ENCODE data around the gene CARD16. TPM values are rescaled to one million over a fixed set of nuclear protein-coding genes. Genes with fewer than 3 reads are reported as not detected.

CARD16 gene
- 18.8 and 146 TPM in 2 replicates for total RNA-seq

GRCh38 chr11:105044557-105045524 is at the start of gene CARD16:
Gene CARD16 (minus strand): TSS chr11:105045335. CDS start chr11:105045297, 38 bp downstream.

GRCh38 chr11:105034813-105035620 is 10.1 kb downstream of the CARD16 start, which contains the start of gene CASP1:
Gene CASP1 (minus strand): TSS chr11:105035144. CDS start chr11:105035113, 31 bp downstream.

GRCh38 chr11:105023003-105023402 is 22.1 kb downstream of the CARD16 start, which contains the start of gene CASP5:
Gene CASP5 (minus strand): TSS chr11:105023168. CDS start chr11:105023136, 32 bp downstream.

Other genes with a start within 250 kb of the CARD16 start
- gene CASP12, start 146.9 kb downstream of the CARD16 start, total RNA-seq, result 1.9 and 2.0 TPM in 2 replicates
- gene CASP4, start 76.8 kb downstream of the CARD16 start, total RNA-seq, result 161 and 167 TPM in 2 replicates
- gene CASP5, start 22.2 kb downstream of the CARD16 start, total RNA-seq, result not detected in 2 replicates
- gene CASP1, start 10.2 kb downstream of the CARD16 start, total RNA-seq, result 4.2 and 49.7 TPM in 2 replicates
- gene CARD18, start 94.4 kb upstream of the CARD16 start, total RNA-seq, result under 0.01 TPM in 1 of 2 replicates, not detected in the other

Measured in epithelial cell of umbilical artery (primary cell).